ENCODE data around the gene SLX4. TPM values are rescaled to one million over a fixed set of nuclear protein-coding genes. Genes with fewer than 3 reads are reported as not detected.

Gene SLX4
- polyA plus RNA-seq, 5 donors = 5.6 to 6.8 (median 6.3) TPM

DNA sequence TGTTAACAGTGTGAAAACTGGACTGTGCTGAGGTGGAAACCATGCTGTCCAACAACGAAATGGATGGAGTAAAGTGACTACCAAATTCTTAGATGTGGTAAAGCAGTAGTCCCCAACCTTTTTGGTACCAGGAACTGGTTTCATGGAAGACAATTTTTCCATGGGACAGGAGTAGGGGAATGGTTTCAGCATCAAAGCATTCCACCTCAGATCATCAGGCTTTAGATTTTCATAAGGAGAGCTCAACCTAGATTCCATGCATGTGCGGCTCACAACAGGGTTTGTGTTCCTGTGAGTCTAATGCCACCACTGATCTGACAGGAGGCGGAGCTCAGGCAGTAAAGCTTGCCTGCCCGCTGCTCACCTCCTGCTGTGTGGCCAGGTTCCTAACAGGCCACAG, 11.5 kb downstream of the SLX4 start:
- no peak for DNase-seq

DNA sequence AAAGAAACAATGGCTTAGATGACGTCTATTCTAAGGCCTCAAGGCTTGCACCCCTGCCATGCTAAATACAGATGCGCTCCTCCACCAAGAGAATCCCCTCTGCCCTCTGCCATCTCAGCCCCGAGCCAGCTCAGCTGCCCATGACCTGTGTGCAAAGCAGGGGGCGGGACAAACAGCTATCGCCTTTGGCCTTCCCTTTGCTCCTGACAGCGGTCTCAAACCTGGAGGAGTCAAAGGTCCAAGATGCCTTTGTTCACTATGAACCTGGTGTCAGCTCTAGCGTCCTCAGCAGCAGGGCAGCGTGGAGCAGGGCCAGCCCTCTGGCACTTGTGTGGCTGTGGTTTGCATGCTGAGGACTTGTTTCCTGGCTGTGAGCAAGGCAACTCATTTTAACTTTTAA, 12.3 kb downstream of the SLX4 start:
- DNase-seq = no peak

- DNase-seq = no peak
These were observed 13.2 kb downstream of the SLX4 start for GRCh38 chr16:3598236-3598635.

DNA sequence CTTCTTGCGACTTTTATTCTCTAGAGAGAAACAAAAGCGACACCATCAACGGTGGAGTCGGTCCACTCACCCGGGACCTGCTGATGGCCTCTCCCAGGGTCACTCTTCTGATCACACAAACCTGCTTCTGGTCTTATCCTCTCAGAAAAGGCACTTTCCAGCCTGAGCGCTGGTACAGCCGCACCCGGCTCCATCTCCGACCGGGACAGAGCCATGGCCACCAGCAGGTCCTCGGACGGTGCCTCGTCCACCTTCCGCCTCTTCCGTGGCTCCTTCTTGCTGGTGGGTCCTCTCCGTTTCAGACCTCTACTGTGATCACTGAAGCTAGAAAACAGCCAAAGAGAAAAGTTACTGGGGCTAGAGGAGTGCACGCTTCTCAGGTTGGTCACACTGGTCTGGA, 13.7 kb downstream of the SLX4 start:
- no peak for DNase-seq

DNA sequence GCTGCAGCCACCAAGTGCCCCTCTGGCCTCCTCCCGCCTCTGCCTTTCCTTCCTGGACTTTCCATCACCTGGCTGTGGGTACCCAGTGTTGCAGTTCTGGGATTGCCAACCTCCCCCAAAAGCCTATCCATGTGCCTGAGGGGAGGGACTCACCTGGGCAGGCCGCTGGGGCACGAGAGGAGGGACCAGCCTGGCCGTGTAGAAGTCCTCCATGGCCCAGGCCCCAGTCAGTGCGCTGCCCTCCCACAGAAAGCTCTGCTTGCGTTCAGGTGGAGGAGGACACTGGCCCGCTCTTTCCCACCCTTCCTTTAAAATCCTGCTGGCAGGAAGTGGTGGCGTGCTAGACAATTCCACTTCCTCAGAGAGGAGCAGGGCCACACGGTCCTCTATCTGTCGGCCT, 14.2 kb downstream of the SLX4 start:
- no peak for DNase-seq

- DNase-seq = no peak
These were observed 15.1 kb downstream of the SLX4 start for GRCh38 chr16:3596101-3596861.

DNA sequence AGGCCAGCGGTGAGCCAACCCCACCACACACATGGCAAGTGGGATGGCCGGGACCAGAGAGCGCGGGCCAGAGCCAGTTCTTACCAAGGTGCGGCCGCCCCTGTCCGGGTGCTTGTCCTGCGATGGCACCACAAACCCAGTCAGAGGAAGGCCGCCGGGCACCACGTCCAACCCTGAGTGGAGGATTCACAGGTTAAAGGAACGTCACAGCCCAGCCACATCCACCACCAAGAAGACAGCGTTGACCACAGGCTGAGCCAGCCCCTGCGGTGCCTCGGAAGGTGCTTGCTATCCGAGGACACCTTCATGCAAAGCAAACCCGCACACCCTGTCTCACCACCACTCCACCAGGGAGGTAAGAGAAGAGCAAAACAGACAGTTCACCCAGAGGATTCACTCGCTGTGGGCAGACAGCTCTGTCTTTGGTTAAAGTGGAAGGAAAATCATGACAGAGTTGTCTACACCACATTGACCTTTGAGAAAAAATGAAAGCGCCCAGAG, 15.8 kb downstream of the SLX4 start:
- DNase-seq = no peak

DNA sequence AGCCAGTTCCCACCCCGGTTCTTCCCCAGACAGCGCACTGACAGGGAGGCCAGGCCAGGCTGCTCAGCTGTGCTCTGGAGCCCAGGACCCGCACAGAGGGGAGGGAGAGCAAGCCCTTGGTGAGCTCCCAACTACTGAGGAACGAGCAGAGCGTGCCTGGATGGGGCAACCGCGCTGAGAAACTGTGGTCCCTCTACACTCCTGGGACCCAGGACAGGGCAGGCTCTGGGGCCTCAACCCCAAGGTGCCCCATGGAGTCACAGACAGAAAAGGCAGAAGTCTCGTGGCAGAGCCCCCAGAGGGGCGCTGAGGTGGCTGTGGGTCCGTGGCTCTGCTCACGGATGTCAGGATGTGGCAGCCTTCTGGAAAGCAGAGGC, 16.3 kb downstream of the SLX4 start:
- no peak for DNase-seq

DNA sequence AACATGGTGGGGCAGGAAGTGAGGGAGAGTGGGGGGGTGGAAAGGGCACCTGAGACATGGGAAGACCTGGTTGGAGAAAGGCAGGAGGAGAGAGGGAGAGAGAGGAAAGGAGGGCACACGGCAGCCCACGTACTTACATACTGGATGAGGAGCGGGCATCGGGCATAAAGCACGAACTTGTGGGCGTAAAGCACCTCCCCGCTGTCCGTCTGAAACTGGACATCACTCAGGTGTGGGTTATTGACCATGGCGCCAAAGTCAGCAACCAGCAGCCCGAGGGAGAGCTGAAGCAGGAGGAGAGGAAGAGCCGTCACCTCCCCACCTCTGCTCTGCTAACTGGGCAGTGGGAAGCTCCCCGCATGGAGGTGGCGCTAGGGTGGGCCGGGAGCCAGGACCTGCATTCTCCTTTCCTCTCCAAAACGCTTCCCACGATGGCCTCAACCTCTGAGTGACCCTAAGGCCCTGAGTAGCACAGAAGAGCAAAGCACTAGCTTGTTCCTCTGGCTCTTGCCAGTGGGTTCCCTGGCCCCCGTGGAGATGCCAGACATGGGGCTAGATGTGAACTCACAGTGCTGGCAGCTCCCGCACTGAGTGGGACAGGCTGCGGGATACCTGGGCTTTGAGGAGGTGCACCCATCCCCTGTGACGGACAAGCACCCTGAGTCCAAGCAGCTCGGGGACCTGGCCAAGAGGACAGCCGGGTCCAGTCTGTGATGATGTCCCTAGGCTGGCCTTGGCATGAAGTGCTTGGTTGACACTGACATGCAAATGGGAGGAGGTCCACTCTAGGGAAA, 16.9 kb downstream of the SLX4 start:
- no peak for DNase-seq

GRCh38 chr16:3592559-3592958, 18.8 kb downstream of the SLX4 start:
- DNase-seq = no peak

GRCh38 chr16:3591991-3592390, 19.4 kb downstream of the SLX4 start:
- no peak for DNase-seq

GRCh38 chr16:3591436-3591803, 20.0 kb downstream of the SLX4 start:
- DNase-seq = no peak

GRCh38 chr16:3590736-3591435, 20.5 kb downstream of the SLX4 start:
- DNase-seq = no peak

DNA sequence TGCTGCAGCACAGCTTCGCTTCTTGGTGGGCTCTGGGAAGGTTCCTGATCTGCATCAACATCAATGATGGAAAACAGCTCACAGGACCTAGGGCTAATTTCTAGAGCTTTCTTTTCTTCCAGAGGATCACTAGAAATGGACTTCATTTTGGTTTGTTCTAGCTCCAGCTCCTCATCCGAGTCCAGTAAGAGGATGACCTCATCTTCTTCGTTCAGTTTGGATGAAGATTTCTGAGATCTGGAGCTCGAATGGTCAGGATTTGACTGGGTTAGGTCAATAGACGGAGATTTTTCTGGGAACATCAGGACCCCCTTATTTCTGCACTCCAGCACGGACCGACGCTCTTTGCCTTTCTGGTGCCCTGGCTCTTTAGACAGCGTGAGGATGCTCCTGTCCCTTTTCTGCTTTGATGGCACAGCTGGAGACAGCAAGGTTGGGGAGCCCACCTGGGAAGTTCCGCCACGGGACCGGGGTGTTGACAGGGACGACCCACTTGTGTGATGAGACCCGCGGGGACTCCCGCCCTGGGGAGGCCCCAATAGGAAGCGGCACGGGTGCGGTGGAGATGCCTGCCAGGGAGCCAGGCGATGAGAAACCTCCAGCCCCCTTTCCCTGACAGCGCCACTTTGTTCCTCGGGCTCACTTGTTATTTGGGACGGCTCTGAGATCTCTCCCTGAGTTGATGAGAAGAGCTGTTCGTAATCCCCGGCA, 21.3 kb downstream of the SLX4 start:
- DNase-seq = no peak

DNA sequence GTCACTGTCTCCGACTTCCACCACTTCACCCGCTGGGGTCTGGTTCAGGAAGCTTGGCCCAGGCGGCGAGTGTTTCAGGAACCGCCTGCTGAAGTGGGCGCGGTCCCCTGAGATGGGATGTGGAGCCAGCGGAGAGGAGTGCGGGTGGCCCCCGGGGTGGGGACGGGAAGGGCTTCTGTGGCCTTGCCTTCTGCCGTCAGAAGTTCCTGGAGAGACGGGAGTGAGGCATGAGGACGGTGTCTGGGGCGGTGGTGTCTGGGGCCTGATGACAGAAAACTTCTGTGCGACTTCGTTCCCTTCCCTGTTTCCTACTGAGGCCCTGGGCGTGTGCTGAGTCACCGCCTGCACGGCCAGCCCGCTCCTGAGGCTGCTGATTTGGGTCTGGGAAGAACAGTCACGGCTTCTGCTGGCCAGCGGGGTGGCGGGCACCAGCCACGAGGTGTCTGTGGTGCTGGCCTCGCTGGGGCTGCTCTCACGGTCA, 21.9 kb downstream of the SLX4 start:
- no peak for DNase-seq

- no peak for DNase-seq
These were observed 22.4 kb downstream of the SLX4 start for GRCh38 chr16:3589001-3589400.

DNA sequence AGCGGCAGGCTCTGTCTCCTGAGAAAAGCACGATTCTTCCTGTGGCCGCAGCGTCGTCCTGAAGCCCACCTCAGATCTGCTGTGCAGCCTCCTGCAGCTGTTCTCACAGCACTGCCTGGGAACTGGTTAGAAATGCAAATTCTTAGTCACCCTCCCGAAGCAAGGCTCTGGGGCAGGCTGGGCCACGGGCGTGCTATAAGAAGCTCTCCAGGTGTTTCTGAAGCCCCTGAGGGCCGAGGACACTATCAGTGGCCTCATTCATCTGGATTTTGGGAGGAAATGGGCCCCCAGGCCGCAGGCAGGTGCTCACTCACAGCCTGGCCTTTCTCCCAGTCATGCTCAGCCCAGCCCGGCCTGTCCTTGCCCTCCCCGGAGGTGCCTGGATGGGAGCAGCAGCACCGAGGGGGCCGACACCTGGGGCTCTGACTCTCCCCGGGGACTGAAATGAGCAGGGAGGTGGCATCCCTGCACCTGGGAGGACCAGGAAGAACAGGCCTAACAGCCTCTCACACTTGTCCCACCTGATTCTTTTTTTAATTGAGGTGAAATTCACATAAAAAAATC, 23.8 kb downstream of the SLX4 start:
- DNase-seq = no peak

DNA sequence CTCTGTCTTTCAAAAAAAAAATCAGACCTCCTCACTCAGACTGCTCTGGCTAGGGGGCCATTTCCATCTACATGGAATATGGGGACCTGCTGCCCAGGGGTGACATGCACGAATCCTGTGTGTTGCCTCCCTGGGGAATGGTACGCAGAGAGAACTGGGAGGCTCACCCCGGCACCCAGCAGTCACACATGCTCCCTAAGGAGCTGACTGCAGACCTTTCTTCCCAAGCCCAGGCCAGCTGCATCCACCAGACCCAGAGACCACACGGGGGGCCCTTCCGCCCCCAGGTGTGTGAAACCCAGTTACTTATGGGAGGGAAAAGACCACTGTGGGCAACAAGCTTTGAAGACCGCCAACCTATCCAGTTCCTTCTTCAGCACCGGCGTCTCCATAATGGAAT, 27.0 kb downstream of the SLX4 start:
- no peak for DNase-seq

DNA sequence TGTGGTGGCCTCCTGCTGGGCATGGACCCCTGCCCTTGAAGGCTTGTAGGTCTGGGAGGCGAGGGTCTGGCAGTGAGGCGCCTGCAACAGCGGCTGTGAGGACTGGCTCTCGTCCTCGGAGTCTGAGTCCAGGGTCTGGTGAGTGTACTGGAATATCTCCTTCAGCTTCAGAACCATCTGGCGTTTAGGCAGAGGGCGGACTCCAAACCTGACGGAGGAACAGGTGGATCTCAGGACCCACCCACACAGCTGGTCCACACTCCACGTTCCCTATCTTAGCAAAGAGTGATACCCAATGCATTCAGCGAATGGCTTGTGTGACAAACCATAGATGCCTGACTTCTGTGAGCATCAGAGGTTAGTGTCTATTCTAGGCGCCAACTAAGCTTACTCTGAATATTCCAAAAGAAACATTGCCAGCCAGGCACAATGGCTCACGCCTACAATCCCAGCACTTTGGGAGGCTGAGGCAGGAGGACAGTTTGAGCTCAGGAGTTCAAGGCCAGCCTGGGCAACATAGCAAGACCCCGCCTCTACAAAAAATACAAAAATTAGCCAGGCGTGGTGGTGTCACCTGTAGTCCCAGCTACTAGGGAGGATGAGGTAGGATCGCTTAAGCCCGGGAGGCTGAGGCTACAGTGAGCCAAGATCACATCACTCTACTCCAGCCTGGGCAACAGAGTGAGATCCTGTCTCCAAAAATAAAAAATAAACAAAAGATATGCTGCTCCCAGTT, 27.9 kb downstream of the SLX4 start:
- no peak for DNase-seq

GRCh38 chr16:3582276-3583165, 28.9 kb downstream of the SLX4 start:
- no peak for DNase-seq

Data from right lung (tissue), 5 donors.